ENCODE measurements around the gene PALD1. TPM values are rescaled to one million over a fixed set of nuclear protein-coding genes. Genes with fewer than 3 reads are reported as not detected.

Gene PALD1
- polyA plus RNA-seq, 3 donors, result 0.04 to 0.11 TPM; not detected in 1

- H3K4me2 ChIP-seq (replicated peaks; ENCODE audit: extremely low read depth, low read length, poor library complexity, severe bottlenecking), result peak overlapping the region; percentile 60
- intact Hi-C loops (cut with micrococcal nuclease), result no loop called here
- H3K9ac ChIP-seq (ENCODE audit: insufficient read depth, low read length, poor library complexity, severe bottlenecking), result no peak overlapping the region
- TF ChIP-seq CTCF (IDR thresholded peaks at IDR 0.05), result no peak
- H3K36me3 ChIP-seq (replicated peaks in 1 of 2; ENCODE audit: control insufficient read depth in 1 of 2, insufficient read depth in 2 of 2, low read length in 2 of 2), result no peaks in the 10 kb centered on the region
- peak overlapping the region in 1 of 2 donors; percentile 58 for H3K27ac ChIP-seq (ENCODE audit: low read depth in 1 of 2, low read length in 2 of 2)
- no peak overlapping the region for H2AFZ ChIP-seq (ENCODE audit: insufficient read depth, low read depth, low read length, poor library complexity, severe bottlenecking)
- Mint-ChIP-seq H3K36me3 (no peaks in the 10 kb centered on the region), H3K9me3 (peaks cover 0 to 3% (median 0%) of the 10 kb centered on the region in 7 donors), H3K27ac (peak overlapping the region in 6 of 7 donors; percentile 19 to 80 (median 64)), H3K27me3 (ENCODE audit: low read depth in 3 of 3) (peaks cover 9 to 13% (median 10%) of the 10 kb centered on the region in 3 donors), H3K4me3 (peak overlapping the region; percentile 49 to 79), H3K4me1 (peaks cover 39% of the 10 kb centered on the region)
- H3K4me1 ChIP-seq (ENCODE audit: control insufficient read depth in 1 of 2, insufficient read depth in 2 of 2, low read length in 2 of 2), result peaks cover 29 to 34% of the 10 kb centered on the region in 2 donors
- no peaks in the 10 kb centered on the region for H3K27me3 ChIP-seq (ENCODE audit: control insufficient read depth in 2 of 2, insufficient read depth in 2 of 2, low read length in 2 of 2)
- no peaks in the 10 kb centered on the region for H3K9me3 ChIP-seq (replicated peaks in 1 of 2; ENCODE audit: control insufficient read depth in 1 of 2, insufficient read depth in 1 of 2, low read length in 2 of 2)
- DNase-seq, result peak in 1 of 3 donors; percentile 33
- 34% methylated on average over 6 of the region's 9 CpGs for WGBS (ENCODE audit: insufficient coverage)
- H4K20me1 ChIP-seq (ENCODE audit: insufficient read depth, low read length), result no peaks in the 10 kb centered on the region
- no peaks in the 10 kb centered on the region for H3K79me2 ChIP-seq (ENCODE audit: insufficient read depth, low read length)
- H3K4me3 ChIP-seq (replicated peaks in 1 of 3; ENCODE audit: low read depth in 2 of 3, low read length in 3 of 3), result peak overlapping the region in 1 of 3 experiments; percentile 44
These were observed 15.2 kb downstream of the PALD1 start for GRCh38 chr10:70493660-70494234.

GRCh38 chr10:70494536-70494935 is 16.0 kb downstream of the PALD1 start:
- H3K9ac ChIP-seq (ENCODE audit: insufficient read depth, low read length, poor library complexity, severe bottlenecking), result peak overlapping the region; percentile 24
- H3K27ac Mint-ChIP-seq, result peak overlapping the region in 5 of 7 donors; percentile 16 to 74 (median 67)
- peaks cover 9 to 13% (median 10%) of the 10 kb centered on the region in 3 donors for H3K27me3 Mint-ChIP-seq (ENCODE audit: low read depth in 3 of 3)
- peaks cover 46% of the 10 kb centered on the region for H3K4me1 Mint-ChIP-seq
- H4K20me1 ChIP-seq (ENCODE audit: insufficient read depth, low read length), result no peaks in the 10 kb centered on the region
- peaks cover 0 to 3% (median 0%) of the 10 kb centered on the region in 7 donors for H3K9me3 Mint-ChIP-seq
- H3K9me3 ChIP-seq (replicated peaks in 1 of 2; ENCODE audit: control insufficient read depth in 1 of 2, insufficient read depth in 1 of 2, low read length in 2 of 2), result no peaks in the 10 kb centered on the region
- peak overlapping the region; percentile 14 to 79 for H3K4me3 Mint-ChIP-seq
- peak overlapping the region in 1 of 3 experiments; percentile 44 for H3K4me3 ChIP-seq (replicated peaks in 1 of 3; ENCODE audit: low read depth in 2 of 3, low read length in 3 of 3)
- WGBS (ENCODE audit: insufficient coverage), result 4% methylated on average over 8 of the region's 8 CpGs
- peak overlapping the region; percentile 60 for H3K4me2 ChIP-seq (replicated peaks; ENCODE audit: extremely low read depth, low read length, poor library complexity, severe bottlenecking)
- H3K27me3 ChIP-seq (ENCODE audit: control insufficient read depth in 2 of 2, insufficient read depth in 2 of 2, low read length in 2 of 2), result no peaks in the 10 kb centered on the region
- DNase-seq, result peak; percentile 33 to 43 (median 34)
- H3K79me2 ChIP-seq (ENCODE audit: insufficient read depth, low read length), result no peaks in the 10 kb centered on the region
- TF ChIP-seq CTCF (IDR thresholded peaks at IDR 0.05), result no peak
- peak overlapping the region in 1 of 2 donors; percentile 62 for H3K27ac ChIP-seq (ENCODE audit: low read depth in 1 of 2, low read length in 2 of 2)
- H2AFZ ChIP-seq (ENCODE audit: insufficient read depth, low read depth, low read length, poor library complexity, severe bottlenecking), result no peak overlapping the region
- no peaks in the 10 kb centered on the region for H3K36me3 Mint-ChIP-seq
- peaks cover 29 to 34% of the 10 kb centered on the region in 2 donors for H3K4me1 ChIP-seq (ENCODE audit: control insufficient read depth in 1 of 2, insufficient read depth in 2 of 2, low read length in 2 of 2)
- intact Hi-C loops (cut with micrococcal nuclease), result no loop called here
- H3K36me3 ChIP-seq (replicated peaks in 1 of 2; ENCODE audit: control insufficient read depth in 1 of 2, insufficient read depth in 2 of 2, low read length in 2 of 2), result no peaks in the 10 kb centered on the region
